ENCODE results near the gene ALCAM. TPM values are rescaled to one million over a fixed set of nuclear protein-coding genes. Genes with fewer than 3 reads are reported as not detected.

Gene ALCAM
- polyA plus RNA-seq, 1 of the 3 experiments (the other 2 are of a cell fraction): 58.3 TPM

DNA sequence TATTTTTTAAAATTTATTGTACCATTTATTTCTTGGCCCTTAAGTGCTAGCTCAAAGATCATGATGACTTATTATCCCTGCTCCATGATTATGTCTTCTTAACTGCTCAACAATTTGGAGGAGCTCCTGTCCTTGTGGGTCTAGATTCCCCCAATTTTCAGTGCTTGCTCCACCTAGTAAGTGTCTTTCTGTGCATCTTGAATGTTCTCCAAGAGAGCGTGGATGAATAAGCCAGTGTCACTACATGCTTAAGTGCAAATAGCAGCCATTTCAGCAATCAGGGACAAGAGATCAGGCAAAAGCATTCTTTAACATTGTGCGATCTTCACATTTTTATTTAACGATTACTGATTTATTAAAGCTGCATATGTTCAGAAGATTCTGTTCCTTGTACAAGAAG lies 99.4 kb downstream of the ALCAM start:
- CTCF ChIA-PET: interaction anchor here (0.7 to 2.2 kb wide), 6 partner anchors 14 to 77 kb away, joined by 3 to 5 read pairs (median 3); no protein-coding TSS in a partner anchor

GRCh38 chr3:105466495-105467404 lies 100.0 kb downstream of the ALCAM start:
- POLR2A ChIA-PET: no interaction called here
- no peak overlapping the region; the same call in 1 of the 2 replicates for H2AFZ ChIP-seq (ENCODE audit: low read depth)
- H3K4me2 ChIP-seq: peak overlapping the region; percentile 48
- 41% methylated on average over 2 of the region's 2 CpGs for WGBS (ENCODE audit: low lambda C conversion rate)
- H3K9me3 ChIP-seq: no peaks in the 10 kb centered on the region
- CTCF ChIA-PET: interaction anchor here (0.7 to 2.2 kb wide), 5 partner anchors 13 to 52 kb away, joined by 3 to 5 read pairs (median 3); no protein-coding TSS in a partner anchor
- H3K9ac ChIP-seq: peak overlapping the region; percentile 3; the same call in 1 of the 2 replicates
- DNase-seq: no peak
- H4K20me1 ChIP-seq (ENCODE audit: insufficient read depth): no peaks in the 10 kb centered on the region; the same call in 1 of the 2 replicates
- no peaks in the 10 kb centered on the region for H3K9me2 ChIP-seq
- TF ChIP-seq TAF1 (IDR thresholded peaks at IDR 0.05; ENCODE audit: borderline replicate concordance, low read depth, low read length): no peak
- TF ChIP-seq FOXJ3 (CRISPR knock-in tag; IDR thresholded peaks at IDR 0.05): no peak
- TF ChIP-seq GATA2 (CRISPR knock-in tag; IDR thresholded peaks at IDR 0.05): peak; percentile 57
- TF ChIP-seq PBX3 (IDR thresholded peaks at IDR 0.05): peak; percentile 90
- TF ChIP-seq TEAD4 (IDR thresholded peaks at IDR 0.05; ENCODE audit: borderline replicate concordance, insufficient read depth): peak; percentile 39; the same call in 1 of the 2 replicates
- TF ChIP-seq, protein P1, sequence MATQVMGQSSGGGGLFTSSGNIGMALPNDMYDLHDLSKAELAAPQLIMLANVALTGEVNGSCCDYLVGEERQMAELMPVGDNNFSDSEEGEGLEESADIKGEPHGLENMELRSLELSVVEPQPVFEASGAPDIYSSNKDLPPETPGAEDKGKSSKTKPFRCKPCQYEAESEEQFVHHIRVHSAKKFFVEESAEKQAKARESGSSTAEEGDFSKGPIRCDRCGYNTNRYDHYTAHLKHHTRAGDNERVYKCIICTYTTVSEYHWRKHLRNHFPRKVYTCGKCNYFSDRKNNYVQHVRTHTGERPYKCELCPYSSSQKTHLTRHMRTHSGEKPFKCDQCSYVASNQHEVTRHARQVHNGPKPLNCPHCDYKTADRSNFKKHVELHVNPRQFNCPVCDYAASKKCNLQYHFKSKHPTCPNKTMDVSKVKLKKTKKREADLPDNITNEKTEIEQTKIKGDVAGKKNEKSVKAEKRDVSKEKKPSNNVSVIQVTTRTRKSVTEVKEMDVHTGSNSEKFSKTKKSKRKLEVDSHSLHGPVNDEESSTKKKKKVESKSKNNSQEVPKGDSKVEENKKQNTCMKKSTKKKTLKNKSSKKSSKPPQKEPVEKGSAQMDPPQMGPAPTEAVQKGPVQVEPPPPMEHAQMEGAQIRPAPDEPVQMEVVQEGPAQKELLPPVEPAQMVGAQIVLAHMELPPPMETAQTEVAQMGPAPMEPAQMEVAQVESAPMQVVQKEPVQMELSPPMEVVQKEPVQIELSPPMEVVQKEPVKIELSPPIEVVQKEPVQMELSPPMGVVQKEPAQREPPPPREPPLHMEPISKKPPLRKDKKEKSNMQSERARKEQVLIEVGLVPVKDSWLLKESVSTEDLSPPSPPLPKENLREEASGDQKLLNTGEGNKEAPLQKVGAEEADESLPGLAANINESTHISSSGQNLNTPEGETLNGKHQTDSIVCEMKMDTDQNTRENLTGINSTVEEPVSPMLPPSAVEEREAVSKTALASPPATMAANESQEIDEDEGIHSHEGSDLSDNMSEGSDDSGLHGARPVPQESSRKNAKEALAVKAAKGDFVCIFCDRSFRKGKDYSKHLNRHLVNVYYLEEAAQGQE (IDR thresholded peaks at IDR 0.05; ENCODE audit: low read depth, low read length): no peak
- TF ChIP-seq RAD21 (IDR thresholded peaks at IDR 0.05; ENCODE audit: low read length): no peak
- no peak for TF ChIP-seq NRF1 (IDR thresholded peaks at IDR 0.05; ENCODE audit: low read depth, low read length)
- TF ChIP-seq, protein P2, sequence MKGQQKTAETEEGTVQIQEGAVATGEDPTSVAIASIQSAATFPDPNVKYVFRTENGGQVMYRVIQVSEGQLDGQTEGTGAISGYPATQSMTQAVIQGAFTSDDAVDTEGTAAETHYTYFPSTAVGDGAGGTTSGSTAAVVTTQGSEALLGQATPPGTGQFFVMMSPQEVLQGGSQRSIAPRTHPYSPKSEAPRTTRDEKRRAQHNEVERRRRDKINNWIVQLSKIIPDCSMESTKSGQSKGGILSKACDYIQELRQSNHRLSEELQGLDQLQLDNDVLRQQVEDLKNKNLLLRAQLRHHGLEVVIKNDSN (IDR thresholded peaks at IDR 0.05; ENCODE audit: borderline replicate concordance, low read depth): no peak
- TF ChIP-seq TCF12 (IDR thresholded peaks at IDR 0.05): peak; percentile 95
- peak; percentile 53; the same call in 1 of the 2 replicates for TF ChIP-seq POLR2AphosphoS5 (IDR thresholded peaks at IDR 0.05; ENCODE audit: low read depth, low read length)
- peak; percentile 65; the same call in 1 of the 2 replicates for TF ChIP-seq FOXM1 (IDR thresholded peaks at IDR 0.05; ENCODE audit: low read depth)
- TF ChIP-seq RXRA (IDR thresholded peaks at IDR 0.05; ENCODE audit: borderline replicate concordance, low read depth): peak; percentile 48; the same call in 1 of the 2 replicates
- peak; percentile 59 for TF ChIP-seq JUND (IDR thresholded peaks at IDR 0.05)
- TF ChIP-seq EP300 (IDR thresholded peaks at IDR 0.05; ENCODE audit: borderline replicate concordance in 1 of 2, low read depth in 1 of 2, low read length in 1 of 2): peak; percentile 72 to 84
- peak; percentile 64; the same call in 1 of the 2 replicates for TF ChIP-seq NFIC (IDR thresholded peaks at IDR 0.05; ENCODE audit: borderline replicate concordance)
- H3K27me3 ChIP-seq (ENCODE audit: insufficient read depth): no peaks in the 10 kb centered on the region
- H3K27ac ChIP-seq (ENCODE audit: low read depth in 2 of 2, low read length in 1 of 2): peak overlapping the region; percentile 65 to 88
- no peak overlapping the region for H3K4me3 ChIP-seq (ENCODE audit: low read depth in 2 of 2, low read length in 1 of 2)
- peaks cover 24% of the 10 kb centered on the region for H3F3A ChIP-seq (replicated peaks; ENCODE audit: insufficient read depth)
- H3K36me3 ChIP-seq (replicated peaks in 1 of 2; ENCODE audit: control insufficient read depth in 1 of 2, insufficient read depth in 2 of 2, low read length in 1 of 2): no peaks in the 10 kb centered on the region
- peaks cover 9 to 11% of the 10 kb centered on the region in 2 experiments; a peak in 3 of 4 replicates for H3K4me1 ChIP-seq (ENCODE audit: control insufficient read depth in 1 of 2, insufficient read depth in 2 of 2, low read depth in 1 of 2, low read length in 1 of 2)
- H3K79me2 ChIP-seq (ENCODE audit: insufficient read depth): peaks cover 95% of the 10 kb centered on the region

More for the DNA sequence above, 99.4 kb downstream of the ALCAM start:
- H3K79me2 ChIP-seq (ENCODE audit: insufficient read depth): peaks cover 95% of the 10 kb centered on the region
- H3F3A ChIP-seq (replicated peaks; ENCODE audit: insufficient read depth): peaks cover 24% of the 10 kb centered on the region
- H3K9me2 ChIP-seq: no peaks in the 10 kb centered on the region
- H3K9ac ChIP-seq: peak overlapping the region; percentile 3; the same call in 1 of the 2 replicates
- no peaks in the 10 kb centered on the region for H3K36me3 ChIP-seq (replicated peaks in 1 of 2; ENCODE audit: control insufficient read depth in 1 of 2, insufficient read depth in 2 of 2, low read length in 1 of 2)
- WGBS (ENCODE audit: low lambda C conversion rate): 62% methylated on average over 3 of the region's 3 CpGs
- H2AFZ ChIP-seq (ENCODE audit: low read depth): no peak overlapping the region; the same call in 1 of the 2 replicates
- H4K20me1 ChIP-seq (ENCODE audit: insufficient read depth): no peaks in the 10 kb centered on the region
- no peaks in the 10 kb centered on the region for H3K9me3 ChIP-seq
- H3K4me2 ChIP-seq: peak overlapping the region; percentile 48
- H3K4me3 ChIP-seq (ENCODE audit: low read depth in 2 of 2, low read length in 1 of 2): no peak overlapping the region
- TF ChIP-seq CHD2 (IDR thresholded peaks at IDR 0.05; ENCODE audit: low read length, partially characterized antibody): no peak
- no peak for TF ChIP-seq FOSL2 (IDR thresholded peaks at IDR 0.05; ENCODE audit: borderline replicate concordance, low read depth)
- no peak for TF ChIP-seq TEAD4 (IDR thresholded peaks at IDR 0.05; ENCODE audit: borderline replicate concordance, insufficient read depth)
- no peak for TF ChIP-seq GABPA (IDR thresholded peaks at IDR 0.05; ENCODE audit: low read depth)
- TF ChIP-seq FOXJ3 (CRISPR knock-in tag; IDR thresholded peaks at IDR 0.05): no peak
- POLR2A ChIA-PET: no interaction called here
- peak overlapping the region; percentile 65 to 88 for H3K27ac ChIP-seq (ENCODE audit: low read depth in 2 of 2, low read length in 1 of 2)
- H3K4me1 ChIP-seq (ENCODE audit: control insufficient read depth in 1 of 2, insufficient read depth in 2 of 2, low read depth in 1 of 2, low read length in 1 of 2): peaks cover 8 to 11% of the 10 kb centered on the region in 2 experiments; a peak in 3 of 4 replicates
- H3K27me3 ChIP-seq (ENCODE audit: insufficient read depth): no peaks in the 10 kb centered on the region
- DNase-seq: no peak

Measured in SK-N-SH (cell line).